Mammary epithelial cell (primary cell): ENCODE data around the gene IPO4.

Source experiments
- CTCF ChIP-seq, 2 donors: IDR thresholded peaks in 1 of 2; conservative IDR thresholded peaks in 1 of 2; 2 replicates each; pipeline ENCODE4 v1.5.1; 2011 to 2012; ENCODE audit warnings: inconsistent platforms in 2 of 2, low read length in 2 of 2, mild to moderate bottlenecking in 2 of 2, control low read depth in 1 of 2, low read depth in 1 of 2; ENCODE audit not compliant: insufficient read depth in 1 of 2; ENCODE audit errors: extremely low read depth in 1 of 2
- EZH2 ChIP-seq: IDR thresholded peaks from 2 replicates; pipeline ENCODE4 v1.6.1; 2012; ENCODE audit warnings: low read length, inconsistent platforms, borderline replicate concordance

- TF ChIP-seq CTCF (conservative IDR thresholded peaks at IDR 0.05 in 1 of 2, IDR thresholded peaks at IDR 0.05 in 1 of 2; ENCODE audit: extremely low read depth in 1 of 2, insufficient read depth in 1 of 2, low read depth in 1 of 2, low read length in 2 of 2) (no peak), EZH2 (no peak)
Observed at GRCh38 chr14:24195186-24196070, 6.8 kb upstream of the IPO4 start, which contains the start of gene TM9SF1.
